Activated CD4-positive, alpha-beta T cell treated with anti-CD3 and anti-CD28 coated beads for 36 hours (primary cell): Measurements from ENCODE around the gene ARRB1. TPM values are rescaled to one million over a fixed set of nuclear protein-coding genes. Genes with fewer than 3 reads are reported as not detected.

ENCODE experiments used
- ATAC-seq: fragments of 200-7000 bp; cut with Tn5 transposase; one replicate; pipeline ENCODE4 v1.10.0; 2021; ENCODE audit warnings: mild to moderate bottlenecking, moderate library complexity
- CTCF ChIA-PET: fragments of 350-600 bp; sonication (Branson Sonifier 250); formaldehyde crosslinking; loops from one replicate; lab custom pipeline; 2021; ENCODE audit warnings: antibody characterized with exemption; lab: Charles Lee
- POLR2A ChIA-PET: fragments of 350-600 bp; sonication (Branson Sonifier 250); formaldehyde crosslinking; loops from one replicate; lab custom pipeline; 2021; ENCODE audit warnings: antibody characterized with exemption, inconsistent platforms; lab: Charles Lee
- DNase-seq: peaks from one replicate; pipeline ENCODE4 v3.0.0-alpha.2; 2020
- H3K27ac Mint-ChIP-seq: one replicate; pipeline ENCODE4 v1.8.0; 2021; ENCODE audit warnings: mixed read lengths
- H3K27me3 Mint-ChIP-seq: one replicate; pipeline ENCODE4 v1.8.0; 2021; ENCODE audit warnings: mixed read lengths
- H3K36me3 Mint-ChIP-seq: one replicate; pipeline ENCODE4 v1.8.0; 2021; ENCODE audit warnings: low read depth, mixed read lengths
- H3K4me1 Mint-ChIP-seq: one replicate; pipeline ENCODE4 v1.8.0; 2021; ENCODE audit warnings: mixed read lengths
- H3K4me3 Mint-ChIP-seq: one replicate; pipeline ENCODE4 v1.8.0; 2021; ENCODE audit warnings: mild to moderate bottlenecking, moderate library complexity, mixed read lengths
- H3K9me3 Mint-ChIP-seq: one replicate; pipeline ENCODE4 v1.8.0; 2021; ENCODE audit warnings: low read depth, mixed read lengths
- intact Hi-C, 2 experiments: fragments of 100-400 bp; cut with DNase I in 1 of 2; cut with micrococcal nuclease in 1 of 2; formaldehyde crosslinking; loops; one replicate each; pipeline versions ENCODE4 v1.14.2 to v1.15.1; 2022 to 2024; cut with DNase I, micrococcal nuclease
- total RNA-seq, 2 experiments: library from RNA; stranded (reverse); gene quantifications; one replicate each; pipeline ENCODE4 v1.2.3, GENCODE V29; 2021

Gene ARRB1
- total RNA-seq, 2 experiments from 2014 or later = 21.0 to 21.8 TPM

DNA sequence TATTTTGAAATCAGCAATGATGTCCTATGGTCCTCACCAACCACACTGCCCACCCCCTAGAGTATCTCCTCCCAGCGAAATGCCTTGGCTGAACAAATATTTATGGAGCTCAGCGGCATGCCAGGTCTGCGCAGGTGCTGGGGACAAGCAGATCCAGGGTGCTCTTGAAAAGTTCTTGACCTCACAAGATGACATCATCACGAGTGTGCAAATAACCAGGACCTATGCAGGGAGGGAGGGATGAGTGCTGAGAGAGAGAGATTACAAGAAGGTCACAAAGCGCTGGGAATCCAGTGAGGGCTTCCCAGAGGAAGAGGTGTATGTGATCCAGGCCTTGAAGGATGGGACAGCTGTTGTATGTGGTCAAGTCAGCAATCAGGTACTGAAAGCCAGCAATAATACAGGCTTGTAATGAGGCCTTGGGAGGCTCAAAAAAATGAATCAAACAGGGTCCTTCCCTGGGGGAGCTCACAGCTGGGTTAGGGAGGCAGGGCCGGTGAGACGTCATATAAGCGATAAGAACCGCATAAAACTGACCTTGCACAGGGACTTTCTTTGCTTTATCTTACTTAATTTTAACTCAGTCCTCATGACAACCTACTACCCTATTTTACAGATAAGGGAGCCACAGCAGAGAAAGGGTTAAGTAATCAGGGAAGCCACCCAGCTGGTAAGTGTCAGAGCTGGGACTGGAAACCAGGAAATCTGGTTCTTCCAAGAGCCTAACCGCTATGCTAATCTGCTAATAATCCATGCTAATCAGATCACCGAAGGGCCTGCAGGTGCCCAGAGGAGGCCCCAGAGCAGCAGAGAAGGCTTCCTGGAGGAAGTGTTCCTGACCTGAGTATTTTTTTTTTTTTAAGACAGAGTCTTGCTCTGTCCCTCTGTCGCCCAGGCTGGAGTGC lies 8.2 kb downstream of the ARRB1 start:
- Mint-ChIP-seq H3K27me3 (no peaks in the 10 kb centered on the region), H3K27ac (peak overlapping the region; percentile 7)
- CTCF ChIA-PET = interaction anchor here (0.6 to 1.5 kb wide), 3 partner anchors 39 to 893 kb away, joined by 3 to 5 read pairs (median 3); no protein-coding TSS in a partner anchor

DNA sequence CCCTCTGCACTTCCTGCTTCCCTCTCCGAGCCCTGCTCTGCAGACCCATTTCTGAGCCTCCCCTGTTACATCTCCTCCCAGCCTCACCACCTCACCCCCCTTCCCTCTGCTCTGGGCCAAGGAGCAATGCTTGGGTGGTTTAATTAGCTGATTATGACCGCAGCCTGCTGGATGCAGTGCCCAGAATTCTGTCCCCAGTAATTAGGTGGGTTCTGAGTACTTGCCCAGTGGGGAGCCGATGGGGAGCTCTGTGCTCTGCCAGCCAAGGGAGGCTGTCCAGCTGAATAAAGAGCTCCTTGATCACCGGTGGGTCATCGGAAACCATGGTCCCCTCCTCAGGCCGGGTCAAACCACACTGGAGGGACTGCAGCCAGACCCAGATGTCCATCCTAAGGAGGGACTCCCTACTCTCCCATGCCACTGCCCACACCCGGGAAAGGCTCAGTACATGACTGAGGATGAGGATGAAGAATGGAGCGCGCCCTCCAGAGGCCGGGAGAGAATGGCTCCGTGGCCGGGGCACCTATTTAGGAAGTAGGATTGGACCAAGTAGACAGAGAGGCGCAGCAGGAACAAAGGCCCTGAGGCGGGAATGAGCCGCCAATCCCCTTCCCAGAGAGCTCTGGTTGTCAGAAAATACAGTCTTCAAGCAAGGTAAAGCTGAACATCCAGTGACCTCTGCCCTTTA lies 9.1 kb downstream of the ARRB1 start:
- no peak for ATAC-seq
- Mint-ChIP-seq H3K9me3 (no peaks in the 10 kb centered on the region), H3K27ac (peak overlapping the region; percentile 83), H3K27me3 (no peaks in the 10 kb centered on the region), H3K4me3 (no peak overlapping the region), H3K36me3 (no peaks in the 10 kb centered on the region), H3K4me1 (peaks cover 96% of the 10 kb centered on the region)
- ChIA-PET POLR2A (interaction anchor here (0.6 kb wide), 1 partner anchor 429 kb away, joined by 3 read pairs; no protein-coding TSS in a partner anchor), CTCF (interaction anchor here (0.6 to 3.5 kb wide), 6 partner anchors 8 to 894 kb away, joined by 3 to 21 read pairs (median 4); partner anchors contain the start of gene ARRB1)
- DNase-seq = no peak
- intact Hi-C loops = no loop called here

More for the DNA sequence above, 8.2 kb downstream of the ARRB1 start:
- H3K9me3 Mint-ChIP-seq = no peaks in the 10 kb centered on the region
- ATAC-seq (no peak), DNase-seq (no peak)
- intact Hi-C loops = no loop called here
- no peaks in the 10 kb centered on the region for H3K36me3 Mint-ChIP-seq
- no peak overlapping the region for H3K4me3 Mint-ChIP-seq
- POLR2A ChIA-PET = interaction anchor here (0.6 kb wide), 1 partner anchor 428 kb away, joined by 3 read pairs; no protein-coding TSS in a partner anchor
- peaks cover 97% of the 10 kb centered on the region for H3K4me1 Mint-ChIP-seq

DNA sequence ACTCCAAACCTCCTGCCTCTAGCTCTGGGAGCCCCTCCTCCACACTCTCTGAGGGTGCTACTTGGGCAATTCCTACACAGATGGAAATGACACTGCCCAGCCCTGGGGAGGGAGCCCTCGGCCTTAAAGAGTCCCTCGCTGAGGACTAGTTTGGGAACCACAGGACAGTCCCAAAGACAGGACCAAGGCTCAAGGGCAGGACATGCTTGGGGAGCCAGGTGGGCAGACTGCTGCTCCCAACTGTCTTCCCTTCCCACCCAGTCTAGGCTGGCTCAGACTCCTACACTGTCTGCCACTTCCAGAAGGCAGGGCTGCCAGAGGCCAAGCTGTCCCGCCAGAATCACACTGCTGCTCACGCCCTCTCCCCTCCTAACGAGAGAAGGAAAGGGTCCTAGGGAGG lies 9.8 kb downstream of the ARRB1 start:
- Mint-ChIP-seq H3K27ac (peak overlapping the region; percentile 83), H3K36me3 (peaks cover 2% of the 10 kb centered on the region), H3K4me3 (no peak overlapping the region), H3K27me3 (no peaks in the 10 kb centered on the region), H3K9me3 (no peaks in the 10 kb centered on the region), H3K4me1 (peaks cover 98% of the 10 kb centered on the region)
- CTCF ChIA-PET = interaction anchor here (0.6 to 4.2 kb wide), 6 partner anchors 9 to 194 kb away, joined by 3 to 22 read pairs (median 6); partner anchors contain the start of gene ARRB1
- ATAC-seq = no peak
- DNase-seq = no peak
- intact Hi-C loops = no loop called here
- POLR2A ChIA-PET = no interaction called here

DNA sequence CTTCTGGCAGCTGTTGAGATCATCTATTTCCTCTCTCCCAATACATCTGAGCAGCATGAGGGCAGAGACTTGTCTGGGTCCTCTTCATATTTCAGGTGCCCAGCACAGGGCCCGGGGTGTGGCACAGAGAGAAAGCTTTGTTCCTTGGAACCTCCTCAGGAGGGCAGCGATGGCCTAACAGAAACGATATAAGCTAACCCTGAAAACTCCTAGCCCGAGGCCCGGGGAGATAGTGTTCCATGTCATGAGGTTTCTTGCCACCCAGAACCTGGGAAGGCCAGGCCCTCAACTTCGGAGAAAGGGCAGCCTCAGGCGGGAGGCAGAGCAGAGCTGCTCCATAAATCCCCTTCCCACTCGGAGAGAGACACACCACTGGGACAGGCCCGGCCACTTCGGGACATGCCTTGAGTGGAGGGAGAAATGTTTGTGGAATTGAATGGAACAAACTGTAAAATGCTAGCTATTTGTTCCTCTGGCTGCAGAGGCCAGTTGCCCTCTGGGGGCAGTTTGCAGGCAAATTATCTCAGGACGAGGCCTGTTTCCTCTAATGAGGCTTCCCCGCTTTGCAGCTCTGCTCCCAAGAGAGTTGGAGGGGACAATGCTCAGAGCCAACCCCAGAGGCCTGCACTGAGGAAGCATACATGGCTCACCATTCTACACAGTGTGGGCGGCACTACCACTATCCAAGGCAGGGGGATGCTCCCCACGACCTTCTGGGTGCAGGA lies 11.6 kb downstream of the ARRB1 start:
- H3K27me3 Mint-ChIP-seq = no peaks in the 10 kb centered on the region
- ATAC-seq (peak; percentile 6), DNase-seq (peak; percentile 47)
- peaks cover 2% of the 10 kb centered on the region for H3K36me3 Mint-ChIP-seq
- intact Hi-C loops = loop anchor here in 1 of 2 experiments (2.0 kb wide), 1 partner anchor 45 kb away; no protein-coding TSS in a partner anchor
- H3K27ac Mint-ChIP-seq = peak overlapping the region; percentile 83
- POLR2A ChIA-PET = interaction anchor here (0.7 to 1.3 kb wide), 2 partner anchors 11 to 318 kb away, joined by 3 to 4 read pairs; partner anchors contain the start of gene ARRB1
- H3K4me3 Mint-ChIP-seq = no peak overlapping the region
- CTCF ChIA-PET = interaction anchor here (0.6 to 4.2 kb wide), 11 partner anchors 10 to 91 kb away, joined by 3 to 22 read pairs (median 4); partner anchors contain the start of gene ARRB1
- H3K4me1 Mint-ChIP-seq = peaks cover 93% of the 10 kb centered on the region
- H3K9me3 Mint-ChIP-seq = no peaks in the 10 kb centered on the region

DNA sequence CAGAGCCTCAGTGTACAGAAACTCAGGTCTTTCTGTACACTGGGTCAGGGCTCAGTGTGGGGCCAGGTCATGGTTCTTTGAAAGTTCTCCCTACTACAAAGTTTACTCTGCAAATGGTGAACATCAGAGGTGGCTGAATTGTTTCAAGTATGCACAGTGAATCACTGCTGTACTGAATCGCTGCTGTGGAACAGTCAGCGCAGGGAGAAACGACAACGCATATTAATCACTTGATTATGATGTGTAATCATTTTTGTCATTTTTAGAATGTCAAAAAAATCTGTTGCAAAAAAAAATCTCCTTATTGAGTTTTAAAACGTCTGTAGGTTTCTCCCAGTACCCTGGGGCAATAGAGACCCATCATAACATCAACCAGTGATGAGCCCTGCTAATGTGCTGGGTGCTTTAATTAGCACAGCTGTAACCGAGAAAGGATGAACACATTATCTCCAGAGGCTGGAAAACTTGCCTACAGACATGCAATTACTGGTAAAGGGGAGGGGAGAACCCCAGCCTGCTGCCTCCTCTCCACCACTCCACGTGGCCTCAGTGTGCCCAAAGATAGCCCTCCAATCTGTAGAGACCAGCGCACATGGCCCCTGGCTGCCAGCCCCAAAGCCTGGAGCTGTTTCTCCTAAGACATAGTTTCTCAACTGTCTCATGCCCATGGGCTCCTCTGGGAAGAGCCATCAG lies 12.8 kb downstream of the ARRB1 start:
- intact Hi-C loops = loop anchor here in 1 of 2 experiments (2.0 kb wide), 1 partner anchor 46 kb away; no protein-coding TSS in a partner anchor
- Mint-ChIP-seq H3K4me3 (peak overlapping the region; percentile 11), H3K27ac (peak overlapping the region; percentile 83), H3K36me3 (peaks cover 2% of the 10 kb centered on the region), H3K9me3 (no peaks in the 10 kb centered on the region), H3K27me3 (no peaks in the 10 kb centered on the region), H3K4me1 (peaks cover 87% of the 10 kb centered on the region)
- DNase-seq = peak; percentile 66
- peak; percentile 84 for ATAC-seq
- ChIA-PET CTCF (interaction anchor here (0.6 to 4.2 kb wide), 8 partner anchors 8 to 96 kb away, joined by 3 to 22 read pairs (median 4); partner anchors contain the start of gene ARRB1), POLR2A (interaction anchor here (0.5 to 1.3 kb wide), 2 partner anchors 12 to 507 kb away, joined by 4 read pairs; partner anchors contain the start of gene ARRB1)

DNA sequence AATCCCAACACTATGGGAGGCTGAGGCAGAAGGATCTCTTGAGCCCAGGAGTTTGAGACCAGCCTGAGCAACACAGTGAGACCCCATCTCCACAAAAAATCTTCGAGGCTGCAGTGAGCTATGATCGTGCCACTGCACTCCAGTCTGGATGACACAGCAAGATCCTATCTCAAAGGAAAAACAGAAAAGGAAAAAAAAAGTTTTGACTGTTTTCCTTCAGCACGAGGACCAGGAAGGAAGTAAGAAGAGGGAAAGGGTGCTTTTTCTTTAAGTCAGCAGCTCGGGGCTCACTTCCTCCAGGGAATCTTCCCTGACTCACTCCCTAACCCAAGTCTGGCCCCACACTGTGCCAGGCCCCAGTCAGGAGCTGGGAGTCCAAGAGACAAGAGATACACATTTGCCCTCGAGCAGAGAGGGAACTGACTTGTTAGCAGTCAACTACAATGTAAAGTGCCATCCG lies 14.2 kb downstream of the ARRB1 start:
- H3K4me3 Mint-ChIP-seq = no peak overlapping the region
- no peaks in the 10 kb centered on the region for H3K9me3 Mint-ChIP-seq
- peaks cover 84% of the 10 kb centered on the region for H3K4me1 Mint-ChIP-seq
- peaks cover 3% of the 10 kb centered on the region for H3K36me3 Mint-ChIP-seq
- intact Hi-C loops = no loop called here
- DNase-seq (no peak), ATAC-seq (no peak)
- ChIA-PET POLR2A (no interaction called here), CTCF (interaction anchor here (0.8 to 1.4 kb wide), 5 partner anchors 9 to 95 kb away, joined by 3 read pairs; no protein-coding TSS in a partner anchor)
- H3K27me3 Mint-ChIP-seq = no peaks in the 10 kb centered on the region
- H3K27ac Mint-ChIP-seq = peak overlapping the region; percentile 61

DNA sequence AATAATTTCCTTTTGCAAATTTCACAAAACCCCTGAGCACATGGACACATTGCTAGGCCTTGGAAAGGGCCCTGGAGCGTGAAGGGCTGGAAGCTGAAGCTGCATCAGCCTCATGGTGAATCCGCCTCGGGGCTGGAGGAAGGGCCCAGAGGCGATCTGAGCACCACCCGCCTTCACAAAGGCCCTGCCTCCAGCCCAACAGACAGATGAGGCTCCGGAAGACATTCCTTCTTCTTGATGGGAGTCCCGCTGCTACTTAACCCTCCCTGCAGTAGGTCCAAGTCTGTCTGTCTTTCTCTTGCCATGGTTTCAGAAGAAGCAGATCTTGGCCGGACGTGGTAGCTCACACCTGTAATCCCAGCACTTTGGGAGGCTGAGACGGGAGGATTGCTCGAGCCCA lies 16.5 kb downstream of the ARRB1 start:
- DNase-seq = no peak
- ChIA-PET POLR2A (no interaction called here), CTCF (interaction anchor here (0.6 to 1.5 kb wide), 5 partner anchors 37 to 184 kb away, joined by 3 to 5 read pairs (median 3); no protein-coding TSS in a partner anchor)
- H3K4me1 Mint-ChIP-seq = peaks cover 73% of the 10 kb centered on the region
- ATAC-seq = no peak
- intact Hi-C loops = no loop called here
- H3K36me3 Mint-ChIP-seq = peaks cover 7% of the 10 kb centered on the region
- H3K27ac Mint-ChIP-seq = no peak overlapping the region
- H3K4me3 Mint-ChIP-seq = no peak overlapping the region
- H3K27me3 Mint-ChIP-seq = no peaks in the 10 kb centered on the region
- H3K9me3 Mint-ChIP-seq = no peaks in the 10 kb centered on the region

DNA sequence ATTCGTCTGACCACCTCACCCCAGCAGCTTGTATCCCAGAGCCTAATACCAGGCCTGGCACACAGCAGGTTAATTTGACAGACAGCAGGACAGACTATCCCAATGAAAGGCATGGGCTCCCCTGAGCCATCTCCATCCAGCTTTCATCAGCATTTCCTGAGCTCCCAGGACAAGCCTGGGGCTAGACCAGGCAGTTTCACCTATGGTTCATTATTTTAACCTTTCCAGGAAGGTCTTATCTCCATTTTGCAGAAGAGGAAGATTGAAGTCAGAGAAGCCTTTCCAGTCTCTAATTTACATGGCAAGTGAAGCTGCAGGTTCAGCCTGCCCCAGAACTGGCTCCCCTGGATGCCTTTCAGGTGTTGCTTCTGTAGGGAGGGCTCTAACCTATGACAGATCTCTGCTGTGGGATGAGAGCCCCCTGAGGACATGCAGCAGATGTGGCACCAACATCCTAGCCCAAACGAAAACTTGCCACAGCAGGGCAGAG lies 17.0 kb downstream of the ARRB1 start:
- Mint-ChIP-seq H3K9me3 (no peaks in the 10 kb centered on the region), H3K4me3 (no peak overlapping the region), H3K36me3 (peaks cover 7% of the 10 kb centered on the region), H3K27me3 (no peaks in the 10 kb centered on the region), H3K27ac (no peak overlapping the region), H3K4me1 (peaks cover 73% of the 10 kb centered on the region)
- ATAC-seq (no peak), DNase-seq (no peak)
- intact Hi-C loops = no loop called here
- CTCF ChIA-PET = interaction anchor here (0.6 to 1.5 kb wide), 4 partner anchors 38 to 79 kb away, joined by 3 to 5 read pairs (median 4); no protein-coding TSS in a partner anchor
- POLR2A ChIA-PET = no interaction called here

DNA sequence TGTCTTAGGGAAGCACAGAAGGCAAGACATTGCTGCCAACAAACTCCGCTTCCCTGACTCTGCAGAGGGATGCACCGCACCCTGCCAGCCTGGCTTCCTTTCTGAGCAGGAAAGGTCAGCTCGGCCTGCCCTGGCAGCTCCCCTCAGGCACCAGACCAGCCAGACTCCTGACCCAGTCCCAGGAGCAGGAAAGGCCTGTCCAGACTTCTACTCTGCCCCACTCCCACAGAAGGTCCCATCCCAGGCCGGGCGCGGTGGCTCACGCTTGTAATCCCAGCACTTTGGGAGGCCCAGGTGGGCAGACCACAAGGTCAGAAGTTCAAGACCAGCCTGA lies 17.7 kb downstream of the ARRB1 start:
- Mint-ChIP-seq H3K4me3 (no peak overlapping the region), H3K27ac (no peak overlapping the region), H3K27me3 (no peaks in the 10 kb centered on the region), H3K9me3 (no peaks in the 10 kb centered on the region), H3K36me3 (peaks cover 7% of the 10 kb centered on the region), H3K4me1 (peaks cover 73% of the 10 kb centered on the region)
- CTCF ChIA-PET = interaction anchor here (1.5 kb wide), 2 partner anchors 38 to 55 kb away, joined by 3 to 5 read pairs; no protein-coding TSS in a partner anchor
- ATAC-seq (no peak), DNase-seq (no peak)
- intact Hi-C loops = no loop called here
- POLR2A ChIA-PET = no interaction called here
